ENCODE results near the gene ERICH2.

The ERICH2 gene

GRCh38 chr2:170779304-170779703 lies 9.1 kb downstream of the ERICH2 start:
- H3K9me3 Mint-ChIP-seq: no peaks in the 10 kb centered on the region
- ATAC-seq: no peak
- no peaks in the 10 kb centered on the region for H3K36me3 Mint-ChIP-seq
- no peak overlapping the region for H3K4me3 Mint-ChIP-seq
- H3K27ac Mint-ChIP-seq: no peak overlapping the region
- no peaks in the 10 kb centered on the region for H3K4me1 Mint-ChIP-seq
- peaks cover 8% of the 10 kb centered on the region for H3K27me3 Mint-ChIP-seq

GRCh38 chr2:170782673-170783072 lies 12.5 kb downstream of the ERICH2 start:
- Mint-ChIP-seq H3K9me3 (no peaks in the 10 kb centered on the region), H3K36me3 (no peaks in the 10 kb centered on the region), H3K27me3 (peaks cover 30% of the 10 kb centered on the region), H3K27ac (no peak overlapping the region), H3K4me3 (no peak overlapping the region), H3K4me1 (no peaks in the 10 kb centered on the region)
- ATAC-seq: no peak

GRCh38 chr2:170783549-170783948 lies 13.4 kb downstream of the ERICH2 start:
- Mint-ChIP-seq H3K27me3 (peaks cover 30% of the 10 kb centered on the region), H3K9me3 (no peaks in the 10 kb centered on the region), H3K36me3 (no peaks in the 10 kb centered on the region), H3K4me3 (no peak overlapping the region), H3K27ac (no peak overlapping the region), H3K4me1 (no peaks in the 10 kb centered on the region)
- no peak for ATAC-seq

DNA sequence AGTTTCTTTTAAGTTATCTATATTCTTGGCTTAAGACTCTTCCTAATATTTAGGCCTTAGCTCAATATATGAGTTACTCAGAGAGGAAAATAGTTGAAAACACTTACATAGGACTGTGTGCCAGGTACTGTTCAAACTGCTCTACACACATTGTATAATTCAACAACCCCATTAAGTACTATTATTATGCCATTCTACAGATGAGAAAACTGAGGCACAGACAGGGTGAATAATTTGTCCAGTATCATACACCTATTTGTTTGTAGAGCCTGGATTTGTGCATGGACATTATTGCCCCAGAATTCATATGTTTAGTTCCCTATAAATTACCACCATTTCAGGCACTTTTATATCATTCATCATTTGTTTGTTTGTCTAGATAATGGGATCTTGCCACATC lies 28.8 kb downstream of the ERICH2 start:
- no peak for ATAC-seq
- H3K9me3 Mint-ChIP-seq: no peaks in the 10 kb centered on the region
- peaks cover 14% of the 10 kb centered on the region for H3K27me3 Mint-ChIP-seq
- no peak overlapping the region for H3K4me3 Mint-ChIP-seq
- H3K36me3 Mint-ChIP-seq: no peaks in the 10 kb centered on the region
- no peak overlapping the region for H3K27ac Mint-ChIP-seq
- no peaks in the 10 kb centered on the region for H3K4me1 Mint-ChIP-seq

DNA sequence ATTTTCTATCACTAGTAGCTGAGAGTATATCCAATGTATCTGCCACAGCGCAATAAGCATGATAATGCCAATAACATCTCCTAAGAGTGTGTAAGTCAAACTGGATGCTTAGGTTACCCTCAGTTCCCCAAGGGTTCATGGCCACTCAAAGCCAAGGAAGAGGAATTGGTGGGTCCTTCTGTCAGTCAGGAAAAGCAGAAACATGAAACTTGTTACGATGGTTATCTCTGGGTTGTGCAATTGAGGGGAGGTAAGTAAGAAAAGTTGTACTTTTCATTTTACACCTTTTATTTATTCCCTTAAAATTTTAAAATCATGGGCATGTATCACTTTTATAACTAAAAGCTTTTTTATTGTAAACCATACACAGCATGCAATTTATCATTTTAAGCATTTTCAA lies 36.4 kb downstream of the ERICH2 start:
- H3K4me3 Mint-ChIP-seq: no peak overlapping the region
- H3K4me1 Mint-ChIP-seq: no peaks in the 10 kb centered on the region
- peaks cover 24% of the 10 kb centered on the region for H3K27me3 Mint-ChIP-seq
- H3K27ac Mint-ChIP-seq: no peak overlapping the region
- no peak for ATAC-seq
- no peaks in the 10 kb centered on the region for H3K36me3 Mint-ChIP-seq
- H3K9me3 Mint-ChIP-seq: no peaks in the 10 kb centered on the region

- ATAC-seq: no peak
- H3K9me3 Mint-ChIP-seq: no peaks in the 10 kb centered on the region
- no peak overlapping the region for H3K27ac Mint-ChIP-seq
- H3K27me3 Mint-ChIP-seq: peaks cover 69% of the 10 kb centered on the region
- H3K36me3 Mint-ChIP-seq: no peaks in the 10 kb centered on the region
- H3K4me3 Mint-ChIP-seq: no peak overlapping the region
- peaks cover 21% of the 10 kb centered on the region for H3K4me1 Mint-ChIP-seq
Measured at GRCh38 chr2:170812710-170813600, 42.8 kb downstream of the ERICH2 start.

DNA sequence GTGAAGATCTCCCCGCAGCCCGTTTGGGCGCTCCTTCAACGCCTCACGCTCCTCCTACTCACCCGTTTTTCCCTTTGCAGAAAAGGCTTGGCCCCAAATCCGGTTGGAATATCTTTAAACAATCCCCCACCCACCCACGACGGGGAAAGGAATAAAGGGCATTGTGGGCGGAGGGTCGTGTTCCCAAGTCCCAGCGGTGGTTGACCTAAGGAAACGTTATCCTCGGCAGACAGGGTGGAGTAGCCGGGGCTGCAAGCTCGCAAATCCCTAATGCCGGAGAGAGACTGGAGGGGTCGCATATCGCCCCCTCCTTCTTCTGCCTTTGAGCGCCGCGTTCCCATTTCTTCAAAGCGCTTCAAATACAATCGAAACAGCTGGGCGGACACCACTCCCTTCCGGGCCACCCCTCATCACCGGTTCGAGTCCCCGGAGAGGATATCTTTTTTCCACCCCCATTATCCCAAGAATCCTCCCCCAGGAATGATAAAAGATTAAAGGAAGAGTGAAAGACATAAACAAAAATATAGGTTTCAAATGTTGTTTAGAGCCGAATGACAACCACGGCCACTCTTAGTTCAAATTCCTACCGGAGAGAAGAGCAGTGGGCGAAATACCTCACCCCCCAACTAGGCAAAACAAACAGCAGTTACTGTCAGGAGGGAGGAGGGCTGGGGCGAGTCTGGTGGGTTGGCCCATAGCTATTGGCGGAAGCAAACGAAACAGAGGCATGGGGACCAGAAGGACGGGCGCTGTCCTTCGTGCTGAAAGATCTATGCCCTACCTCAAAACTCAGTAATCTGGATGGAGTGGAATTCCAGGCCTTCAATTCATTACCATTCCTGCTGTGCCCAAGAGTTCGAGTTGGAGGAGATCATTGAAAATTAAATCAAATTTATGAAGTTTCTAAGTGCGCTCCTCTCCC lies 43.7 kb downstream of the ERICH2 start:
- H3K27me3 Mint-ChIP-seq: peaks cover 69% of the 10 kb centered on the region
- H3K27ac Mint-ChIP-seq: peak overlapping the region; percentile 30
- ATAC-seq: no peak
- H3K9me3 Mint-ChIP-seq: no peaks in the 10 kb centered on the region
- H3K4me3 Mint-ChIP-seq: no peak overlapping the region
- H3K36me3 Mint-ChIP-seq: no peaks in the 10 kb centered on the region
- peaks cover 25% of the 10 kb centered on the region for H3K4me1 Mint-ChIP-seq

DNA sequence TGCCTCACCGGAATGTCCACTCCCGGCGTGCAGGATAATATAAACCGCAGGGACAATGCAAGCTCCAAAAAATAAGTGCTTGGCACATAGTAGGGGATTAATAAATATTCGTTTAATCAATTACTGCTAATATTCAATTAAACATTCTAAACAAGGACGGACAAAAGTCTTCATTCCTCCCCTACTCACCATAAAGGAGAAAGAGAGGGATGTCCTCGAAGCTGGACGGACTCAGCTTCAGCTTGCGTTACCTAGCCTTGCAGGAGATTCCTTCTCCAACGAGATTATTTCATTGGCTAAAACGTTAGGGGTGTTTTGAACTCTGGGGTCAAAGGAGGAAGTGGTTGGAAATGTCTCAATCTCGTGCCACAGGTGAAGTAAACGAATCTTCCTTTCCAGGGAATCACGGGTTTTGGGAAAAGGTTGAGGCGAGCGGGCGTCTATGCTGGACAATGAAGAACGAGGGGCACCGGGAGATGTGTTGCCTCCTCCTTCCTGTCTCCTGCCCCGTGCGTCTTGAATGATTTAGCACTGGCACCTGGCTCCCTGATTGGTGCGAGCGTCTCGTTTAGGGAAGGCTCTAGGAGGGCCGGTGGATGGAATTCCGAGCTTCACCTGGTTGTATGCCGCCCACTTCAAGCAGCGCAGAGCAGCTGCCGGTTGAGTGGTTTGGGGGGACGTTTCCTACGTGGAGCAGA lies 44.5 kb downstream of the ERICH2 start:
- Mint-ChIP-seq H3K27ac (no peak overlapping the region), H3K4me3 (no peak overlapping the region), H3K9me3 (no peaks in the 10 kb centered on the region), H3K36me3 (no peaks in the 10 kb centered on the region), H3K4me1 (peaks cover 27% of the 10 kb centered on the region), H3K27me3 (peaks cover 69% of the 10 kb centered on the region)
- no peak for ATAC-seq

DNA sequence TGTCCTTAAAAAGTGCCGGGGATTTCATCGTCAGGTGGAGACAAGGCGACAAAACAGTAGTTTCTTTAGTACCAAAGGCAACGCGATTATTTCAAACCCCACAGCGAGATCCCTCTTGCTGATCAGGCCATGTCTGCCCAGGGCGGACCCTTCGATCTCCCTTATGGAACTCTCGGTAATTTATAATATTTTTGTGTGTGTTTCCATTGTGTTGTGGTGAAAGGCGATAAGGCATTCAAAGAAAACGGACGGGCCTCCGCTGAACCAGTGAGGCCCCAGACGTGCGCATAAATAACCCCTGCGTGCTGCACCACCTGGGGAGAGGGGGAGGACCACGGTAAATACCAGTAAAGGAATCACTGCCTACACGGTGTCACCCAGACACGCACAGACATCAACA lies 45.1 kb downstream of the ERICH2 start:
- peaks cover 30% of the 10 kb centered on the region for H3K4me1 Mint-ChIP-seq

DNA sequence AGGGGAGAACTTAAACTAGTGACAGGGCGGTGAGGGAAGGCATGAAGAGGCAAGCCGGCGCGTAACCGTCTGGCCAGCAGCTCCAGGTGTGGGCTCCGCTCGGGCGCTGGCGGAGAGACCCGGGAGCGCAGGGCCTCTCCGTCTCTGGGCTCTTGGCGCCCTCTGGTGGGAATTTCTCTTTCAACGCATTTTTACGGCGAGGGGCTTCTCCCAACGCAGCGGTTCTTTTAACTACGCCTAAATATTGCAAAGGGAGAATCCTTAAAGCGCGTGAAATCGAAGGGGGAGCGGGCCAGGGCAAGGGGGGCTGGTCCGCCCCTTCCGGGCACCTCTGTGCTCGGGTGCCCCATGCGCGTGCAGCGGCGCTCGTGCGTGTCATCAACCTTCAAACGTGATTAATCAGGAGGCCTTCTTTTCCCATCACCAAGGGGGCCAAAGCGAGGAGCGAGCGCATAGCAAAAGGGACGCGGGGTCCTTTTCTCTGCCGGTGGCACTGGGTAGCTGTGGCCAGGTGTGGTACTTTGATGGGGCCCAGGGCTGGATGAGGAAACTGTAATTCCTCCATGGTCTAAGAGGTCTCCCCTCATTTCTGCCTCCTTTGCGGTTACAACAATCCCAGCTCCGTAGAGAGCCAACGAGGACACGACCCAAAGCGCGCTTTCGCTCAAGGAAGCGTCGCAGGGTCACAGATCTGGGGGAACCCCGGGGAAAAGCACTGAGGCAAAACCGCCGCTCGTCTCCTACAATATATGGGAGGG lies 45.7 kb downstream of the ERICH2 start:
- H3K36me3 Mint-ChIP-seq: no peaks in the 10 kb centered on the region
- H3K4me3 Mint-ChIP-seq: peak overlapping the region; percentile 44
- H3K27ac Mint-ChIP-seq: no peak overlapping the region
- no peak for ATAC-seq
- H3K9me3 Mint-ChIP-seq: no peaks in the 10 kb centered on the region
- H3K4me1 Mint-ChIP-seq: peaks cover 36% of the 10 kb centered on the region
- peaks cover 79% of the 10 kb centered on the region for H3K27me3 Mint-ChIP-seq

More for the DNA sequence above, 45.1 kb downstream of the ERICH2 start:
- H3K36me3 Mint-ChIP-seq: no peaks in the 10 kb centered on the region
- H3K27me3 Mint-ChIP-seq: peaks cover 72% of the 10 kb centered on the region
- peak overlapping the region; percentile 44 for H3K4me3 Mint-ChIP-seq
- no peak for ATAC-seq
- no peak overlapping the region for H3K27ac Mint-ChIP-seq
- H3K9me3 Mint-ChIP-seq: no peaks in the 10 kb centered on the region

DNA sequence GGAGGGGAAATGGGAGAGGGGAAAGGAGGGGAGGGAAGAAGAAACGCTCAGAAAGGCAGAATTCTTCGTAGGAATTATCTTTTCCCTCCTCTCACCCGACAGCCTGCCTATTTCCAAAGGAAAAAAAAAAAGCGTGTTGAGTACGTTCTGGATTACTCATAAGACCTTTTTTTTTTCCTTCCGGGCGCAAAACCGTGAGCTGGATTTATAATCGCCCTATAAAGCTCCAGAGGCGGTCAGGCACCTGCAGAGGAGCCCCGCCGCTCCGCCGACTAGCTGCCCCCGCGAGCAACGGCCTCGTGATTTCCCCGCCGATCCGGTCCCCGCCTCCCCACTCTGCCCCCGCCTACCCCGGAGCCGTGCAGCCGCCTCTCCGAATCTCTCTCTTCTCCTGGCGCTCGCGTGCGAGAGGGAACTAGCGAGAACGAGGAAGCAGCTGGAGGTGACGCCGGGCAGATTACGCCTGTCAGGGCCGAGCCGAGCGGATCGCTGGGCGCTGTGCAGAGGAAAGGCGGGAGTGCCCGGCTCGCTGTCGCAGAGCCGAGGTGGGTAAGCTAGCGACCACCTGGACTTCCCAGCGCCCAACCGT lies 46.4 kb downstream of the ERICH2 start, which contains the start of gene GAD1:
TSS of gene GAD1 (plus strand) at position 384 of the 589 bp plus-strand sequence. CDS start 1,705 bp downstream, outside the sequence.
- no peaks in the 10 kb centered on the region for H3K9me3 Mint-ChIP-seq
- peaks cover 85% of the 10 kb centered on the region for H3K27me3 Mint-ChIP-seq
- H3K27ac Mint-ChIP-seq: peak within 1 kb of the TSS; percentile 46
- peak within 1 kb of the TSS; percentile 72 for H3K4me3 Mint-ChIP-seq
- peaks cover 41% of the 10 kb centered on the region for H3K4me1 Mint-ChIP-seq
- ATAC-seq: peak; percentile 86
- no peaks in the 10 kb centered on the region for H3K36me3 Mint-ChIP-seq

DNA sequence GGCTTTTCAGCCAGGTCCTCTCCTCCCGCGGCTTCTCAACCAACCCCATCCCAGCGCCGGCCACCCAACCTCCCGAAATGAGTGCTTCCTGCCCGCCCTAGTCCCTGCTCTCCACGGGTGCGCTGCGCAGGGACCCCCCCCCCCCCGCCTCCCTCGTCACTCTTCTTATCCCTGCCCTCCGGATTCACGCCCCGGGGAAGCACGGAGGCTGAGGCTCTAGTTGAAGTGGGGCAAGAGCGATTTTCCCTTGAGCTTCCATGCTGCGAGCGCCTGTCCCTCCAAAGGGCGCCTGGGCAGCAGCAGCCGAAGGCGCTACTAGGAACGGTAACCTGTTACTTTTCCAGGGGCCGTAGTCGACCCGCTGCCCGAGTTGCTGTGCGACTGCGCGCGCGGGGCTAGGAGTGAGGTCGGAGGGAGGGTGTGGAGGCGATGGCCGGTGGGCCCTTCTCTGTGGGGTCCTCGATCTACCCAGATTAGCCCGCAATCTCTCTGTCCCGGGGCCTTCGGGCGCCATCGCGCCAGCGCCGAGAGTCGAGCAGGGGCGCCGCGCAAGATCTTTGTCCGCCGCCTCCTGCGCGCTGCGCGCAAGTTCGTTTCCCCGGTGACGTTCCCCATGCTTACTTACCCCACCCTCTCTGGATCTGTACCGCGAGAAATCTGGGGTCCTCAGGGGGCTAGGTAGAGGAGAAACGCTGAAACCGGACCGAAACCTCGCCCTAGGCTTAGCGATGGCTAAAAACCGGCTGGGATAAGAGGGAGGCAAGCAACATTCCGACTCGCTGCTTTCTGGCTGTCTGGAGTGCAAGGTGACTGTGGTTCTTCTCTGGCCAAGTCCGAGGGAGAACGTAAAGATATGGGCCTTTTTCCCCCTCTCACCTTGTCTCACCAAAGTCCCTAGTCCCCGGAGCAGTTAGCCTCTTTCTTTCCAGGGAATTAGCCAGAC lies 47.2 kb downstream of the ERICH2 start:
- Mint-ChIP-seq H3K4me1 (peaks cover 49% of the 10 kb centered on the region), H3K36me3 (no peaks in the 10 kb centered on the region), H3K27me3 (peaks cover 93% of the 10 kb centered on the region), H3K4me3 (peak overlapping the region; percentile 72), H3K27ac (peak overlapping the region; percentile 46), H3K9me3 (peaks cover 2% of the 10 kb centered on the region)
- ATAC-seq: no peak

GRCh38 chr2:170818036-170818751 lies 48.0 kb downstream of the ERICH2 start:
- ATAC-seq: no peak
- peaks cover 55% of the 10 kb centered on the region for H3K4me1 Mint-ChIP-seq

More at GRCh38 chr2:170818036-170818751, 48.0 kb downstream of the ERICH2 start:
- no peak overlapping the region for H3K27ac Mint-ChIP-seq
- H3K27me3 Mint-ChIP-seq: peaks cover 98% of the 10 kb centered on the region
- H3K9me3 Mint-ChIP-seq: peaks cover 6% of the 10 kb centered on the region
- H3K36me3 Mint-ChIP-seq: no peaks in the 10 kb centered on the region
- peak overlapping the region; percentile 51 for H3K4me3 Mint-ChIP-seq

All from stimulated activated memory B cell treated with anti-CD40 and anti-IgM and Interleukin-4, amounts not matched to agents 10 μg/mL and 1 μg/mL and 100 μg/mL, for 72 hours (primary cell).